ENCODE results near the gene HSPA12B.

Gene HSPA12B

GRCh38 chr20:3749689-3750531 lies 17.4 kb downstream of the HSPA12B start:
- DNase-seq, result peak; percentile 58

GRCh38 chr20:3751305-3751674 lies 18.8 kb downstream of the HSPA12B start:
- DNase-seq, result no peak

DNA sequence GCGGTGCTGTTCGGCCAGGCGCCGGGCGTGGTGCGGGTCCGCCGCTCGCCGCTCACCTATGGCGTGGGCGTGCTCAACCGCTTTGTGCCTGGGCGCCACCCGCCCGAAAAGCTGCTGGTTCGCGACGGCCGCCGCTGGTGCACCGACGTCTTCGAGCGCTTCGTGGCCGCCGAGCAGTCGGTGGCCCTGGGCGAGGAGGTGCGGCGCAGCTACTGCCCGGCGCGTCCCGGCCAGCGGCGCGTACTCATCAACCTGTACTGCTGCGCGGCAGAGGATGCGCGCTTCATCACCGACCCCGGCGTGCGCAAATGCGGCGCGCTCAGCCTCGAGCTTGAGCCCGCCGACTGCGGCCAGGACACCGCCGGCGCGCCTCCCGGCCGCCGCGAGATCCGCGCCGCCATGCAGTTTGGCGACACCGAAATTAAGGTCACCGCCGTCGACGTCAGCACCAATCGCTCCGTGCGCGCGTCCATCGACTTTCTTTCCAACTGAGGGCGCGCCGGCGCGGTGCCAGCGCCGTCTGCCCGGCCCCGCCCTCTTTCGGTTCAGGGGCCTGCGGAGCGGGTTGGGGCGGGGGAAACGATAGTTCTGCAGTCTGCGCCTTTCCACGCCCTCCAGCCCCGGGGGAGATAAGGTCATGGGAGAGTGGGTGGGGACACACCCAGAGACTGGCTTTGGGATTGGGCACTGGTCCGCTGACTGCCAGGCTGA lies 19.3 kb downstream of the HSPA12B start:
- DNase-seq, result peak; percentile 54

GRCh38 chr20:3752386-3752759 lies 19.9 kb downstream of the HSPA12B start:
- DNase-seq, result no peak

- DNase-seq, result peak; percentile 64
These were observed 20.6 kb downstream of the HSPA12B start for GRCh38 chr20:3753098-3753497.

- no peak for DNase-seq
These were observed 21.2 kb downstream of the HSPA12B start for GRCh38 chr20:3753501-3754275.

- DNase-seq, result no peak
These were observed 21.8 kb downstream of the HSPA12B start for GRCh38 chr20:3754276-3754630.

DNA sequence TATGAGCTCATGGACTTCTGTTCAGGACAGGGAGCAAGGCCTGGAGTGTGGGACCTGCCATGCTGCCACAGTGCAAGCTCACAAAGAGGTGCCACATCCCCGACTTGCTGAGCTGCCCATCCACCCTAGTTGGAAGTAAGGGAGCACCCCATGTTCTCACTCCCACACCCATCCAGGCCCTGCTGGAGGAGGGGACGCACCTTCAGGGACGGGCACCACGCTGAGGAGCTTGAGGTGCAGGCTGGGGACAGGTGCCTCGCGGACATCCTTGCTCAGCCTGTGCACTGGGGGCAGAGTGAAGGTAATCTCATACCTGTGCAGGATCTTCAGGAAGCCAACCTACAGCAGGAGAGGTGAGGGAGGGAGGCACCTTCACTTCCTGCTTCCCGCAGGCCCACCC lies 22.8 kb downstream of the HSPA12B start:
- DNase-seq, result no peak

- no peak for DNase-seq
These were observed 23.5 kb downstream of the HSPA12B start for GRCh38 chr20:3755814-3756480.

GRCh38 chr20:3757268-3757667 lies 24.8 kb downstream of the HSPA12B start:
- DNase-seq, result no peak

- no peak for DNase-seq
These were observed 26.1 kb downstream of the HSPA12B start for GRCh38 chr20:3758566-3758965.

DNA sequence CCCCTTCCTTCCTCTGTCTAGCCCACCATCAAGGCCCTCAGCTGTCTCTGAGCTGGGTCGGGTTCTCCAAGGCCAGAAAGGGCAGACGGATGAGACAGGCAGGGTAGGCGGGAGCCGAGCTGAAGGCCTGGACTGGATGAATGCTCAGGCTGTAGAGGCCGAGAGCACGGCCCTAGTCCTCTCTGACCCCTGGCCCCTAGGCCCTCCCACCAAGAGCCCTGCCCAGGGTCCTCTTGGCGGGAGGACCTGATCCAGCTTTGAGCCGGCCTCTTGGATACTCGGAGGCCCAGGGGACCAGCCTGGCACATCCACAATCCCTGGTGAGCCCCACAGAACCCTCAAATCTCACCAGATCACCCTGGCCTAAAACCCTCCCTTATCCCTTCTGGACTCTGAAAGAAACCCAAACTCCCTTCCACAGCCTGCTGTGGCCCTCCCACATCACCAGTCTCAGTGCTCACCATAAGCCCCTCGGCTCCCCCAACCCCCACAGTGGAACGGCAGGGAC lies 26.9 kb downstream of the HSPA12B start:
- DNase-seq, result no peak

DNA sequence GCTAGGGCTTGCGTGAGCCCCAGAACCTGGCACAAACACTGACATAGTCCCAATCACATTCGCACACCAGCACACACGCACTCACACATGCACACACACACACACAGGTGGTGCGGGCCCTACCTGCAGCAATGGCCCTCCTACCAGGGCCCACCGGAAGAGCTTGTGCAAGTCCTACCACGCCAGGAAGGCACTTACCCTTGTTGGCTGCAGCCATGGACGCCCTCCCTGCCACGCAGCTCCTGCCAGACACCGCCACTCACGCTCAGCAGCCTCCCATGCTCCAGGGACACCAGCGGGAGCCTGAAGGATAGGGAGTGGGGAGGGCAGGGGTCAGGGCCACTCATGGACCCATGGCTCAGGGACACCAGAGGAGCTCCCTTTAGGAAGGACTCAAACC lies 27.4 kb downstream of the HSPA12B start:
- no peak for DNase-seq

DNA sequence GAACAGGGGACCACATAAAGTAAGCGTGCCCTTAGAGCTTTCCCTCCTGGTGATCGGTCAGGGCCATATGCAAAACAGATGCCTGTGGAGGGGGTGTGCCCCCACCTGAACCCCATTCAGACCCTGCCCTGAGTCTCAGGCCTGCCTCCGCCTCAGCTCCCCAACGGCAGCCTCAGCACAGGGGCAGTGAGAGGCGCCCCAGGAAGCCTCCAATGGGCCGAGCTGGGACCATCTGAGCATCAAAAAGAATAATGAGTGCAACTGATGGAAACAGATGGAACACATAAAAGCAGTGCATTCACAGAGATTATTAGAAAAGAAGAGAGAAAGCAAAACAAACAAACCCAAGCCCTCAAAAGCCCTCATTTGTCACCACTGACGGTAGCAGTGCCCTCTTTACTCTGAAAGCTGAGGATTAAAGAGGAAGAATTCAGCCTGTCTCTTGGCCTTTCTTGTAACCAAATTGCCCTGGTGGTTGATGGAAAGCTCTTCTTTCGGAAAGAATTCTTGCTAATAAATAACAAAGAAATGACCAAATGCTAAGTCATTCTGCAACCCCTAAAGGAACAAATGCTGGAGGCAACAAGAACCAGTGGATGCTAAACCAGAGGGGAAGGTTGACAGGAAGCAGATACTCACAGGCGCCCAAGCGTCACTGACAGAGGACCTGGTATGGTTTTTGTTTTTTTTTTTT lies 28.3 kb downstream of the HSPA12B start:
- DNase-seq, result no peak

DNA sequence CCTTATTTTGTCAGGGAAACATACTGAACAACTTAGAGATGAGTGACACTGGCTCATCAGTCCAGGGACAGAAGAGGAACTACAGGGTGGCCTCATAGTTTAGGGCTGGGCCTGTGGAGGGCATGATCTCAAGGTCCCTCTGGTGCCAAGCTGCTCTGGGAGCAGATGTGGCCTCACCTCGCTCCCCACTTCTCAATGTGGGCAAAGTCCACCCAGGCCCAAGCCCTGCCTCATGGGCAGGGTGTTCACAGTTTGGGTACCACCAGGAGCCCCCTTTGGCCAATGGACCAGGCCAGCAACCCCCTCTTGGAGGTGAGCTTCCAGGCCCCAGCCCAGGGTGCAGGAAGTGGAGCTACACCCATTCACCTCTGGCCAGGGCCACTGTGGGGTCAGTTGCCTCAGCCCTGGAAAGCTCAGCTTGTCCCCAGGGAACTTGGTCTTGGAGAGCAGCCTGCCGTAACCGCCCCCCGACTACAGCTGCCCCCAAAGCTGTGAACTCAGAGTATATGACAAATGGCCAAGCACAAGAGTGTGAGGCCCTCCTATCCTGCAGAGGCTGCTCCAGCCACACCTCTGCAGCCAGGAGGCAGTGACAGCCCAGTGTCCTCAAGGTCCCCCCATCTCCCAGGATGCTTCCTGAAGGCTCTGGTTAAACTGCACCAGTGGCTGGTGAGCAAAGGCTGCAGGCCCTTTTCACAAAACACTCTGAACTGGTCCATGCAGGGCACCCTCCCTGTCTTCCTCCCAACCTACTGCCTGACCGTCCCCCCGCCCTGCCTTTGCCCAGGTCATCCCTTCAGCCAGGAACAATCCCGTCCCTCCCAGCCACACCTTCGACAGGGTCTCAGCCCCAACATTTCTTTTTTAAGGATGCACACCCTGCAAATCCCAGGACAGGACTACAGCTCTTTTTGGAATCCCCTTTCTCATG lies 31.5 kb downstream of the HSPA12B start:
- no peak for DNase-seq

DNA sequence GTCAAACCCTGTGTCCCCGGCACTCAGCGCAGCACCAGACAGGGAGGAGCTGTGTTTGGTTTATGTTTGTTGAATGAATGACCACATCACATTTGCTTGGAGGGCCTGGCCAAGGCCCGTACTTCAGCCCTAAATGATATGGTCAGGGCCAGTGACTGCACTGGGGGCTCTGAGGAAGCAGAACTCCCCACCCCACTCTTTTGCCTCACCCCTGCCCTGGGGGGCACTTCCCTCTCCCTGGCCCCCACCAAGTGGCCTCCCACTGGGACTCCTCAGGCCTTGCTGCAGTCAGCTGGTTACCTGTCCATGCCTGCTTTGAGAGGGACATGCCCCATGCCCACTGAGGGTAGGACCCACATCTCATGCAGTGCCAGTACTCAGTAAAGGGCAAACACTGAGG lies 32.2 kb downstream of the HSPA12B start:
- no peak for DNase-seq

GRCh38 chr20:3765171-3765882 lies 32.8 kb downstream of the HSPA12B start:
- DNase-seq, result no peak

- DNase-seq, result no peak
These were observed 34.1 kb downstream of the HSPA12B start for GRCh38 chr20:3766422-3767109.

- DNase-seq, result peak; percentile 27
These were observed 34.6 kb downstream of the HSPA12B start for GRCh38 chr20:3767110-3767426.

Data from activated CD4-positive, alpha-beta T cell treated with anti-CD3 and anti-CD28 coated beads, Interleukin-2, Interleukin-6, amounts not matched to agents 100 ng/mL and 50 ng/mL, durations not matched to agents 16 hours and 8 hours (primary cell).